GM12892 (cell line): ENCODE results near the gene CFAP46.

Source experiments
- POLR2A ChIP-seq: IDR thresholded peaks from 2 replicates; pipeline ENCODE4 v1.6.1; 2011; ENCODE audit warnings: low read depth, low read length, control low read depth
- POLR2AphosphoS5 ChIP-seq: IDR thresholded peaks from 2 replicates; pipeline ENCODE4 v1.6.1; 2011; ENCODE audit warnings: low read depth, low read length, control low read depth

DNA sequence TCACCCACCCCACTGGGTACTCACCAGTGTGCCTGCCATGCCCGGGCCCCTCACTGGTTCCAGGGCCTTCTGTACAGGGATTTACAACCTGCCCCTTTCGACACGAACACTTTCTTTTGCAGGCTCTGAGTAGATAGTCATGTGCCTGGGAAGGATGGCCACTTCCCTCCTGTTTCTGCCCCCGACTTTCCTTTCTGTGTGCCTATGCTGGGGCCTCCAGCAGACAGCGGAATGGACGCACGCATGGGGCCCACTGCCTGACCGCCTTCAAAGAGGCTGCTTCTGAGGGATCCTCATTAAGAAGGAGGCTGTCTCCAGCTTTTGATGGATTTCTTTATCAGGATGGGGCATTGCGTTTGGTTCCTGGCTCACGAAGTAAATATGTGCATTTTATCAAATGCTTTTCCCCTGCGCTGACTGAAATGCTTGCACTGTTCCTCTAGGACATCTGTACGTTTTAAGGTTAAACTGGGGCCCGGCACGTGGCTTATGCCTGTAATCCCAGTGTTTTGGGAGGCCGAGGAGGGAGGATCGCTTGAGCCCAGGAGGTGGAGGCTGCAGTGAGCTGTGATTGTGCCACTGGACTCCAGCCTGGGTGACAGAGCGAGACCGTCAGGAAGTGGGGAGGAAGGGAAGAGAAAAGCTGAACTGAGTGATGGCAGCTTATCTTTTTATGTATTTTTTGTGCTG, 127.1 kb downstream of the CFAP46 start:
- TF ChIP-seq POLR2A (no peak), POLR2AphosphoS5 (no peak)
